ENCODE results near the gene GPR162. TPM values are rescaled to one million over a fixed set of nuclear protein-coding genes. Genes with fewer than 3 reads are reported as not detected.
A peak's percentile ranks its signal among the peaks of the same experiment; 100 is the strongest.

GPR162 gene
- total RNA-seq, 2 experiments from 2014 or later, result not detected

- H3K9me2 ChIP-seq (ENCODE audit: insufficient read depth, low read length), result no peaks in the 10 kb centered on the region
- 0 out of 2 replicates have a peak, but pooled peaks cover 8% of the 10 kb centered on the region for H4K20me1 ChIP-seq (ENCODE audit: insufficient read depth, low read length)
- H3K4me3 ChIP-seq (ENCODE audit: low read depth, low read length, poor library complexity, severe bottlenecking), result peak overlapping the region; percentile 93
- no TSS peak for BruUV-seq (replicated peaks)
- ChIA-PET POLR2A (interaction anchor here (0.6 to 6.0 kb wide), 9 partner anchors 8 to 1483 kb away, joined by 3 to 60 read pairs (median 4); partner anchors contain the start of genes CDCA3, GNB3 and USP5), CTCF (ENCODE audit: unreplicated experiment) (interaction anchor here (0.5 to 2.0 kb wide), 4 partner anchors 14 to 143 kb away, joined by 3 to 7 read pairs (median 5); partner anchors contain the start of gene USP5)
- DNase-seq (ENCODE audit: low spot score), result no peak
- no peak for TF ChIP-seq CTCF (conservative IDR thresholded peaks at IDR 0.05; ENCODE audit: low read length)
- TF ChIP-seq EZH2phosphoT487 (IDR thresholded peaks at IDR 0.05; ENCODE audit: borderline replicate concordance, low read depth, low read length), result no peak
- H3K36me3 ChIP-seq (ENCODE audit: insufficient read depth, low read length), result peaks cover 81% of the 10 kb centered on the region
- intact Hi-C loops (cut with micrococcal nuclease; ENCODE audit: unreplicated experiment), result loop anchor here (1.0 to 5.0 kb wide), 2 partner anchors 15 to 225 kb away; partner anchors contain the start of genes C1R and USP5
- peaks cover 47% of the 10 kb centered on the region for H3K4me1 ChIP-seq (ENCODE audit: insufficient read depth, low read length, poor library complexity, severe bottlenecking)
- no peak overlapping the region for H3K27ac ChIP-seq (ENCODE audit: low read depth, low read length, poor library complexity, severe bottlenecking)
- H2AFZ ChIP-seq (ENCODE audit: low read length), result no peak overlapping the region
- peak overlapping the region; percentile 100 for H3K4me2 ChIP-seq (ENCODE audit: low read length)
- H3K9me3 ChIP-seq (ENCODE audit: low read length), result no peaks in the 10 kb centered on the region
- H3K79me2 ChIP-seq (ENCODE audit: insufficient read depth, low read depth, low read length), result peaks cover 16% of the 10 kb centered on the region; the same call in 1 of the 2 replicates
Measured at GRCh38 chr12:6866920-6867412, 45.3 kb downstream of the GPR162 start.

- no peaks in the 10 kb centered on the region for H3K9me2 ChIP-seq (ENCODE audit: insufficient read depth, low read length)
- intact Hi-C loops (cut with micrococcal nuclease; ENCODE audit: unreplicated experiment), result loop anchor here (1.0 to 5.0 kb wide), 4 partner anchors 15 to 225 kb away; partner anchors contain the start of genes C1R, GNB3 and USP5
- peak within 1 kb of the TSS; percentile 100 for H3K4me2 ChIP-seq (ENCODE audit: low read length)
- POLR2A ChIA-PET, result interaction anchor here (0.5 to 6.0 kb wide), 9 partner anchors 15 to 365 kb away, joined by 3 to 60 read pairs (median 3); partner anchors contain the start of genes CDCA3, GNB3 and USP5
- peaks cover 79% of the 10 kb centered on the region for H3K36me3 ChIP-seq (ENCODE audit: insufficient read depth, low read length)
- peak within 1 kb of the TSS; percentile 36; the same call in 1 of the 2 replicates for H2AFZ ChIP-seq (ENCODE audit: low read length)
- H3K4me3 ChIP-seq (ENCODE audit: low read depth, low read length, poor library complexity, severe bottlenecking), result peak within 1 kb of the TSS; percentile 93
- BruUV-seq (replicated peaks), result no TSS peak
- H3K79me2 ChIP-seq (ENCODE audit: insufficient read depth, low read depth, low read length), result peaks cover 18% of the 10 kb centered on the region; the same call in 1 of the 2 replicates
- H3K27ac ChIP-seq (ENCODE audit: low read depth, low read length, poor library complexity, severe bottlenecking), result peak within 1 kb of the TSS; percentile 66
- no peaks in the 10 kb centered on the region for H3K9me3 ChIP-seq (ENCODE audit: low read length)
- peak; percentile 79 for DNase-seq (ENCODE audit: low spot score)
- H3K4me1 ChIP-seq (ENCODE audit: insufficient read depth, low read length, poor library complexity, severe bottlenecking), result peaks cover 51% of the 10 kb centered on the region
- 0 out of 2 replicates have a peak, but pooled peaks cover 10% of the 10 kb centered on the region for H4K20me1 ChIP-seq (ENCODE audit: insufficient read depth, low read length)
- TF ChIP-seq EZH2phosphoT487 (IDR thresholded peaks at IDR 0.05; ENCODE audit: borderline replicate concordance, low read depth, low read length) (no peak), CTCF (conservative IDR thresholded peaks at IDR 0.05; ENCODE audit: low read length) (no peak)
- CTCF ChIA-PET (ENCODE audit: unreplicated experiment), result interaction anchor here (1.0 to 2.0 kb wide), 4 partner anchors 15 to 28 kb away, joined by 4 to 7 read pairs (median 6); partner anchors contain the start of gene USP5
Measured at GRCh38 chr12:6867413-6868210, 46.0 kb downstream of the GPR162 start, which contains the start of gene TPI1. TPI1 (plus strand) TSS chr12:6867531; CDS start chr12:6867567, 36 bp downstream.
